Measurements from ENCODE around the gene SNF8.
"Not testable (repeated sequence)": the region's sequence is repeated elsewhere in the genome, so short reads cannot be mapped to it uniquely, and the experiment has no call there.

SNF8 gene, protein sequence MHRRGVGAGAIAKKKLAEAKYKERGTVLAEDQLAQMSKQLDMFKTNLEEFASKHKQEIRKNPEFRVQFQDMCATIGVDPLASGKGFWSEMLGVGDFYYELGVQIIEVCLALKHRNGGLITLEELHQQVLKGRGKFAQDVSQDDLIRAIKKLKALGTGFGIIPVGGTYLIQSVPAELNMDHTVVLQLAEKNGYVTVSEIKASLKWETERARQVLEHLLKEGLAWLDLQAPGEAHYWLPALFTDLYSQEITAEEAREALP

GRCh38 chr17:48944515-48945260, at the start of gene SNF8:
Gene SNF8, minus strand, starts transcription at chr17:48944842. Its CDS starts 108 bp downstream, at chr17:48944734.
- peak; percentile 85 for DNase-seq (ENCODE audit: low read depth)

GRCh38 chr17:48993951-48994350, 49.3 kb upstream of the SNF8 start:
- DNase-seq (ENCODE audit: low read depth), result no peak

DNA sequence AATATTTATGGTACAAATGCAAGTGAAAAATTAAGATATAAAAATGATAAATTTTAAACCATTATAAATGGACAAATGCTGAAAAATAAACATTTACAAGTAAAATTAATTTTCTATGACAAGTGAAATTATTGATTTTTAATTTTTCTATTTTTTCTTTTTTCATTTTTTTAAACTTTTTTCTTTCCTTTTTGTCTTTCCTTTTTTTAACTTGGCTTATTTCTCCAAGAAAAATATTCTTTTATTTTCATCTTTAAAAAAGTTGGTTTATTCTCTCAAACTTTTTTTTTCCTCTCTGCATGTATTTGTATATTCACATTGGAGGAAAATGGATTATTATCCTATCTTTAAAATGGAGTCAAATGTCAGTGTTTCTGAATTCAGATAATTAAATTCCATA, 48.7 kb upstream of the SNF8 start:
- DNase-seq (ENCODE audit: low read depth), result no peak

GRCh38 chr17:48992444-48992843, 47.8 kb upstream of the SNF8 start:
- DNase-seq (ENCODE audit: low read depth), result no peak

DNA sequence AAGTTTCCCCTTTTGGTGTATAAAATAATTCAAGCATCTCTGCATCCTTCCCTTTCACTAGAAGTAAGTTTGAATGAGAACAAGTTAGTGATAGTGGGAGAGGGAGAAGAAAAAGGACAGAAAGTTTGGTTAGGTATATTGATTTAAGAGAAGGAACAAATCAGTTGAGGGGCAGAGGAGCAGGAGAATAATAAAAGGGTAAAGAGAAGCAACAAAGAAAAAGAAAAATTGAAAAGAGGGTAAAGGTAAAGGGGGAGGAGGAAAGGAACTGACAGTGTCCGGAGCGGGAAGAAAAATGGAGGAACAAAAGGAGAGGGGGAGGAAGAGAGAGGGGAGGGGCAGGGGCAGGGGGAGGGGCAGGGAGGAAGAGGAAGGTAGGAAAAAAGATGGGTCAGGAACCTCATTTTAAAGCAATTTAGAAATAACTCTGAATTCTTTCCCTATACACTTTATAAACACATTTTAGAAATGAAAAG, 46.3 kb upstream of the SNF8 start:
- DNase-seq (ENCODE audit: low read depth), result no peak

GRCh38 chr17:48989100-48989499, 44.5 kb upstream of the SNF8 start:
- DNase-seq (ENCODE audit: low read depth), result no peak

GRCh38 chr17:48985436-48986245, 41.0 kb upstream of the SNF8 start:
- no peak for DNase-seq (ENCODE audit: low read depth)

DNA sequence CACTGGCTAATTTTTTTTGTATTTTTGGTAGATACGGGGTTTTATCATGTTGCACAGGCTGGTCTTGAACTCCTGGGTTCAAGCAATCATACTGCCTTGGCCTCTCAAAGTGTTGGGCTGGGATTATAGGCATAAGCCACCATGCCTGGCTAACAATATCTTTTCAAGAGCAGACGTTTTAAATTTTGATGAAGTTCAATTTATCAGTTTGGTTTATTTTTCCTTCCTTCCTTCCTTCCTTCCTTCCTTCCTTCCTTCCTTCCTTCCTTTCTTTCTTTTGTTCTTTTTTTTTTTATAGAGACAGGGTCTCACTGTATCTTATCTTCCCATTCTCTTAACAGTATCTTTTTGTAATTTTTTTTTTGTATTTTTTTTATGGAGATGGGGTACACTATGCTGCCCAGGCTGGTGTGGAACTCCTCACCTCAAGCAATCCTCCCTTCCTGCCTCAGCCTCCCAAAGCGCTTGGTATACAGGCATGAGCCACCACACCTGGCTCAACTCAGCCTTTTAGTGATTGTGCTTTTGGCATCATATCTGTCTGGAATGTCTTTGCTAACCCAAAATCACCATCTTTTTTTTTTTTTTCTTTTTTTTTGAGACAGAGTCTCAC, 37.4 kb upstream of the SNF8 start:
- DNase-seq (ENCODE audit: low read depth), result no peak

DNA sequence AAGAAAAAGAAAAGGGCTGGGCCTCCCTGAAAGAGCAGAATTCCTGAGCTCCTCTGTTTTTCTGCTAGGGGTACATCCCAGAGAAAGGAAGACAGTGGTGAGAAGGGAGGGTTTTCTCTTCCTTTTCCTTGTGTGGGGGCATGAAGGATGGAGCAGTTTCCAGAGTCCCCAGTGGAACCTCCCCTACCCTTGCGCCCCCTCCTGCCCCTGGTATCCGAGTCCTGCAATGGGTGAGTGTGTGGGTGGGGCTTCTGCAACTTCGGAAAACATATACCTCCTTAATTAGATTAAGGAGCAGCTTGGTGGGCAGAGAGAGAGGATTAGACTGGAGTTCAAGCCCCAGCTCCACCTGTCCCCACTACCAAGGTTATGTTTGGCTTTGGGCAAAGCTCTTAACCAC, 29.2 kb upstream of the SNF8 start:
- DNase-seq (ENCODE audit: low read depth), result no peak

- no peak for DNase-seq (ENCODE audit: low read depth)
Measured at GRCh38 chr17:48972749-48973097, 28.1 kb upstream of the SNF8 start.

DNA sequence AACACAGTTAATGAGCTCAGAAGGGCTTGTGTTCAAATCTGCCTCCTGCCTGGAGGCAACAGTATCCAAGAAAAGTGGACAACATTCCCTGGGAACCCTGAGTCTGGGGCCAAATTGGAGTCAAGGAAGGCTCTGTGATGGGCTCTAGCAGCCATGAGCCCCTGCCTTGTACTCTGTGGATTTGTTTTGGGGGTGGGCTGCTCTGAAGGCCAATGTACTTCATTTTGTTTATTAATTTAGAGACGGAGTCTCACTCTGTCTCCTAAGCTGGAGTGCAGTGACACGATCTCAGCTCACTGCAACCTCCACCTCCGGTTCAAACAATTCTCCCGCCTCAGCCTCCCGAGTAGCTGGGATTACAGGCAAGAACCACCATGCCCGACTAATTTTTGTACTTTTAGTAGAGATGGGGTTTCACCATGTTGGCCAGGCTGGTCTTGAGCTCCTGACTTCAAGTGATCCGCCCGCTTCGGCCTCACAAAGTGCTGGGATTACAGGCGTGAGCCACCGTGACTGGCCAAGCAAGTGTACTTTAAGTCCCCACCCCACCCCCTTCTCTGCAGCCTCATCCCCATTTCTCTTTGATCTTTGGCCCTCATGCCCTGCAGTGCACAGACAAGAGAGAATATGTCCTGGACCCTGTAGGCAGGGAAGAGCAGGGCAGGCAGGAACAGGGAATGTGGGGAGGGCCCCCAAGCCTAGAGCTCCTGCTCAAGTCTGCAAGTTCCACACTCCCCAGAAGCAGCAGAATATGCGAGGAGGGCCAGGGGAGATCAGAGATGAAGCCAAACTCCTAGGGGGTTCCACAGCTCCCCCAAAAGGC, 26.4 kb upstream of the SNF8 start:
- no peak for DNase-seq (ENCODE audit: low read depth)

- DNase-seq (ENCODE audit: low read depth), result no peak
Measured at GRCh38 chr17:48970224-48970623, 25.6 kb upstream of the SNF8 start.

DNA sequence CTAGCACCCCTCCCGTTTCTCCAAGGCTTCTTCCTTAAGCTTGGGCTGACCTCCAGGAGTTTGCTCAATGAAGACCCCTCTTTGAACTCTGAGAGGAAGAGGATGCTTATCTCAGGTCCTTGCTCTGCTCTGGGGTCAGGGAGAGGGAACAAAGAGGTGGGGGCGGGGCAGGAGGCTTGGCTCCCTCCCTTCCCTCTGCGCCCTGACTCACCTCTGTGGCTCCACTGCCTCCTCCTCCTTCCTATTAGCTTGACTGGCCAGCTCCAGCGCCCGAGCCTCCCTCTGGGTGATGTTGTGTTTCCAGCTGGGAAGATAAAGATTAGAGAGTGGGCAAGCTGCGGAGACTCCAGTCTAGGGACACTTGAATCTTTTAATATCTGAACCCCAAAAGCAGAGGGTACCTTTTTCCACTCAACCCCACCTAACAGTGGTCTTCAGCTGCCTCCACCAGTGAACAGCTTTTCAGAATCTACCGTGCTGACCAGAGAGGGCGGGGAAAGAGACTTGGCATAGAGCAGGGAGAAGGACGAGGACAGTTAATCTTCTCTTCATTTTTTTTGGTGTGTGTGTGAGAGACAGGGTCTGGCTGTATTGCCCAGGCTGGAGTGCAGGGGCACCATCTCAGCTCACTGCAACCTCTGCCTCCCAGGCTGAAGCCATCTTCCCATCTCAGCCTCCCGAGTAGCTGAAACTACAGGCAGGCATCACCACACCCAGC, 17.0 kb upstream of the SNF8 start:
- DNase-seq (ENCODE audit: low read depth), result no peak

GRCh38 chr17:48960834-48961515, 16.3 kb upstream of the SNF8 start:
- DNase-seq (ENCODE audit: low read depth), result no peak

GRCh38 chr17:48954300-48954755, 9.7 kb upstream of the SNF8 start:
- DNase-seq (ENCODE audit: low read depth), result no peak

- DNase-seq (ENCODE audit: low read depth), result no peak
Measured at GRCh38 chr17:48952904-48953303, 8.3 kb upstream of the SNF8 start.

DNA sequence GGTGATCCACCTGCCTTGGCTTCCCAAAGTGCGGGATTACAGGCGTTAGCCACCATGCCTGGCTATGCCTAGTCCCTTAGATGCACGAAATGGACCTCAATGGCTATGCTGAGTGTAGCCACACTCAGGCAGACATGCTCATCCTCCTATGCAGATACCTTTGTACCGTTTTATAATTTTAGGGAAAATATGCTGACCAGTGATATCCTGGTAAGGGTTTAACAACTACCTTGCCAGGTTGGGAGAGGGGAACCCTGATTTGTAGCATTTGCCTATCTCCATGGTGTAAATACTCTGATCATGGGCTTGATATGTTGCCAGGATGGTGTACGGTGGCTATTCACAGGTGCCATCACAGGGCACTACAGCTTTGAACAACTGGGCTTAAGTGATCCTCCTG, 6.9 kb upstream of the SNF8 start:
- DNase-seq (ENCODE audit: low read depth), result no peak

GRCh38 chr17:48945261-48945651, 614 bp upstream of the SNF8 start:
- not testable (repeated sequence) for DNase-seq (ENCODE audit: low read depth)

- DNase-seq (ENCODE audit: low read depth), result no peak
Measured at GRCh38 chr17:48933035-48933434, 11.6 kb downstream of the SNF8 start.

GRCh38 chr17:48930435-48930873, 14.2 kb downstream of the SNF8 start:
- DNase-seq (ENCODE audit: low read depth), result no peak

All from activated T-cell treated with anti-CD3 and anti-CD28 coated beads for 1 hour (primary cell).